Loucy (cell line): ENCODE results near the gene ZFP36.

Experiments used
- H2AFZ ChIP-seq: fragments of 200-600 bp; sonication (generic); 2 replicates; pipeline ENCODE4 v1.6.0; 2016; ENCODE audit warnings: antibody characterized with exemption, mild to moderate bottlenecking, low read length, moderate library complexity
- H3F3A ChIP-seq: fragments of 200-600 bp; 2 replicates; pipeline ENCODE4 v1.6.0; 2016; ENCODE audit warnings: antibody characterized with exemption, low read depth, mild to moderate bottlenecking
- H3K27me3 ChIP-seq: fragments of 200-600 bp; sonication (generic); 2 replicates; pipeline ENCODE4 v1.6.1; 2014; ENCODE audit warnings: low read length, mild to moderate bottlenecking; ENCODE audit not compliant: insufficient read depth, poor library complexity, severe bottlenecking
- H3K36me3 ChIP-seq: fragments of 200-600 bp; sonication (generic); 2 replicates; pipeline ENCODE4 v1.6.1; 2016; ENCODE audit warnings: low read length; ENCODE audit not compliant: insufficient read depth
- H3K4me1 ChIP-seq: fragments of 200-600 bp; sonication (generic); 2 replicates; pipeline ENCODE4 v1.5.1; 2014; ENCODE audit warnings: low read length, mild to moderate bottlenecking; ENCODE audit not compliant: insufficient read depth, poor library complexity, severe bottlenecking
- H3K4me2 ChIP-seq: fragments of 200-600 bp; sonication (generic); 2 replicates; pipeline ENCODE4 v1.6.0; 2014; ENCODE audit warnings: antibody characterized with exemption, low read length, low read depth, mild to moderate bottlenecking; ENCODE audit not compliant: poor library complexity, severe bottlenecking
- H3K4me3 ChIP-seq: fragments of 200-600 bp; sonication (generic); 2 replicates; pipeline ENCODE4 v1.5.1; 2014; ENCODE audit warnings: low read length, mild to moderate bottlenecking, mixed read lengths; ENCODE audit not compliant: poor library complexity, severe bottlenecking
- H3K79me2 ChIP-seq: fragments of 200-600 bp; sonication (generic); 2 replicates; pipeline ENCODE4 v1.6.1; 2014; ENCODE audit warnings: low read length; ENCODE audit not compliant: insufficient read depth
- H3K9ac ChIP-seq: fragments of 200-600 bp; sonication (generic); 2 replicates; pipeline ENCODE4 v1.6.0; 2014; ENCODE audit warnings: mild to moderate bottlenecking, low read depth, low read length, moderate library complexity; ENCODE audit not compliant: poor library complexity, severe bottlenecking
- H3K9me2 ChIP-seq: fragments of 200-600 bp; sonication (generic); replicated peaks from 2 replicates; pipeline ENCODE4 v1.6.1; 2016; ENCODE audit warnings: low read depth, low read length, mixed read lengths
- H3K9me3 ChIP-seq: fragments of 200-600 bp; sonication (generic); 2 replicates; pipeline ENCODE4 v1.6.1; 2014; ENCODE audit warnings: mild to moderate bottlenecking, antibody characterized with exemption, low read length, low read depth; ENCODE audit not compliant: insufficient read depth
- H4K20me1 ChIP-seq: fragments of 200-600 bp; sonication (generic); 2 replicates; pipeline ENCODE4 v1.6.0; 2014; ENCODE audit warnings: antibody characterized with exemption, low read length, mild to moderate bottlenecking; ENCODE audit not compliant: insufficient read depth, poor library complexity, severe bottlenecking
- EZH2phosphoT487 ChIP-seq: fragments of 200-600 bp; IDR thresholded peaks from 2 replicates; pipeline ENCODE4 v1.6.1; 2018; ENCODE audit warnings: antibody characterized with exemption, mild to moderate bottlenecking, moderate library complexity, borderline replicate concordance
- TF ChIP-seq, protein P1 (sequence below): fragments of 200-600 bp; sonication (generic); conservative IDR thresholded peaks from 2 replicates; pipeline ENCODE4 v1.5.1; 2014; ENCODE audit warnings: mild to moderate bottlenecking, antibody characterized with exemption, low read length

ZFP36 gene

DNA sequence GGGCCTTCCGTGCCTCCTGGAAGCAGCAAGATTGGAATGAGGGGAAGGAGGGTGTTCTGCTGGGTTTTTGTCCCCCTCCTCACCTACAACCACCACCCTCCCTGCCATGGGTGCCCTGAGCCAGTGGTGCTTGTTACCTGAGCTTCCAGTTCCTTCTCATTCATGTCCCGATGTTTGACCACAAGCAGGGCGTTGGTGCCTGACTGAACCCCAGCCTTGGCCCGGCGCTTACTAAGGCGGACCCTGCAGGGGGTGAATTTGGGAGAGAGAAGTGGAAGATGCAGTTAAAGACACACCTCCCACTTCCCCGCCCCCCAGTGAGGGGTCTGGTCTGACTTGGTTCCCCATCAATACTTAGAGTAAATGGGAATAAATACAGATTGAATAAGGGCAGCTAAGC is 20.1 kb upstream of the ZFP36 start:
- Histone ChIP-seq H3K9ac (no peak overlapping the region), H3K79me2 (peaks cover 20% of the 10 kb centered on the region), H2AFZ (no peak overlapping the region), H3K9me3 (no peaks in the 10 kb centered on the region), H3K27me3 (no peaks in the 10 kb centered on the region), H3F3A (no peaks in the 10 kb centered on the region), H3K36me3 (peaks cover 47% of the 10 kb centered on the region; the same call in 1 of the 2 replicates), H3K4me2 (no peak overlapping the region), H3K9me2 (no peaks in the 10 kb centered on the region), H3K4me1 (peaks cover 16% of the 10 kb centered on the region), H4K20me1 (peaks cover 10% of the 10 kb centered on the region), H3K4me3 (no peak overlapping the region)
- no peak for TF ChIP-seq EZH2phosphoT487
- TF ChIP-seq, protein P1, sequence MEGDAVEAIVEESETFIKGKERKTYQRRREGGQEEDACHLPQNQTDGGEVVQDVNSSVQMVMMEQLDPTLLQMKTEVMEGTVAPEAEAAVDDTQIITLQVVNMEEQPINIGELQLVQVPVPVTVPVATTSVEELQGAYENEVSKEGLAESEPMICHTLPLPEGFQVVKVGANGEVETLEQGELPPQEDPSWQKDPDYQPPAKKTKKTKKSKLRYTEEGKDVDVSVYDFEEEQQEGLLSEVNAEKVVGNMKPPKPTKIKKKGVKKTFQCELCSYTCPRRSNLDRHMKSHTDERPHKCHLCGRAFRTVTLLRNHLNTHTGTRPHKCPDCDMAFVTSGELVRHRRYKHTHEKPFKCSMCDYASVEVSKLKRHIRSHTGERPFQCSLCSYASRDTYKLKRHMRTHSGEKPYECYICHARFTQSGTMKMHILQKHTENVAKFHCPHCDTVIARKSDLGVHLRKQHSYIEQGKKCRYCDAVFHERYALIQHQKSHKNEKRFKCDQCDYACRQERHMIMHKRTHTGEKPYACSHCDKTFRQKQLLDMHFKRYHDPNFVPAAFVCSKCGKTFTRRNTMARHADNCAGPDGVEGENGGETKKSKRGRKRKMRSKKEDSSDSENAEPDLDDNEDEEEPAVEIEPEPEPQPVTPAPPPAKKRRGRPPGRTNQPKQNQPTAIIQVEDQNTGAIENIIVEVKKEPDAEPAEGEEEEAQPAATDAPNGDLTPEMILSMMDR: no peak

DNA sequence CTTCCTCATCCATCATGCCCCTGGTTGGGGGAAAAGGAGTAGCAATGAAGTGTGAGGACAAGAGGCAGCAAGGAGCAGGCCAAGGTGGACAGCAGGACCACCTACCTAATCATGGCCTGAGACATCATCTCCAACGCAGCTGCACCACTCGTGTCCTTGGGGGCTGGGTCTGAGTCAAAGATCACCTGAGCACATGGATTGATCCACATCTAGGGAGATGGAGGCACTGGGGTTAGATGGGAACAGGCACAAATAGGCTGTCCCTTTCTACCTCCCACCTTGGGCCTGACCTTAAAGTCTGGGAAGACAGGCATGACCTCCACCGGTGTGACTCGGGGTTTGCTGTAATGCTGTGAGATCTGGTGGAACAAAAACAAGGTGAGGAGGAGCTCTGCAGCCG is 18.0 kb upstream of the ZFP36 start:
- no peaks in the 10 kb centered on the region for H3K9me3 ChIP-seq
- no peak overlapping the region for H2AFZ ChIP-seq
- H3K9ac ChIP-seq: peak overlapping the region; percentile 83
- no peaks in the 10 kb centered on the region for H3K9me2 ChIP-seq
- peaks cover 10% of the 10 kb centered on the region for H4K20me1 ChIP-seq
- no peaks in the 10 kb centered on the region for H3K27me3 ChIP-seq
- H3K4me2 ChIP-seq: peak overlapping the region; percentile 91
- H3K79me2 ChIP-seq: peaks cover 37% of the 10 kb centered on the region
- H3K4me3 ChIP-seq: no peak overlapping the region
- TF ChIP-seq EZH2phosphoT487: no peak
- TF ChIP-seq, protein P1: no peak
- H3K4me1 ChIP-seq: peaks cover 25% of the 10 kb centered on the region
- H3K36me3 ChIP-seq: peaks cover 38% of the 10 kb centered on the region; the same call in 1 of the 2 replicates
- no peaks in the 10 kb centered on the region for H3F3A ChIP-seq

DNA sequence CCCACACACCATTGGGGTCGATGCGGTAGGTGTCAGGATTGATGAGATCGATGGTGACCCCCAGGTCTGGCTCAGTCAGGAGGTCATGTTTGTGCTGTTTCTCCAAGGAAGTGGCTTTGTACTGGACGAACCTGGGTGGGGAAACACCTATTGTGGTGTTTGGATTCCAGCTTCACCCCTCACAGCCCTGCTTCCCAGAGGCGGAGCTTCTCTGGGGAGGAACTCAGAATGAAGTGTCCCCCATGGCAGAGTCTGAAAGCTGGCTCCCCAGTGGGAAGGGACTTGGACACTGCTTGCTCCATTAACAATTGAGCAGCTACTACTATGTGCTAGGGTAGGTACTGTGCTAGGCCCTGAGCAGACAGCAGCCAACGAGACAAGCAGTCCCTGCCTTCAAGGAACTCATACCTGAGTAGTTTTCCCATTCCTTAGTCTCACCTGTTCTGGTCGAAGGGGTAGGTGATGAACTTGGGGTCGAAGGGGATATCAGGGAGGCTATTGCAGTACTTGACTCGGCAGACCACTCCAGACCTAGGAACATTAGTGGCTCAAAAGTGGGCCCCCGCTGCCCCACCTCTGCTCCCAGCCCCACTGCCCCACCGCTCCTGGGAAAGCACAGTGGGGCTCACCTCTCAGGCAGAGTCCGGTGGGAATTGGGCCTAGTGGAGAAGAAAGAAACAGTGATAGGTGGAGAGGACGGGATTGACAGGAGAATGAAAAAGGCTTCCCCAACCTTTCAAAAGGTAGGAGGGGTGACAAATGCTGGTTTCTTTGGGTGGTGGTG is 16.8 kb upstream of the ZFP36 start:
- Histone ChIP-seq H3K36me3 (peaks cover 32% of the 10 kb centered on the region; the same call in 1 of the 2 replicates), H3K4me3 (peak overlapping the region; percentile 95)

More for the DNA sequence above, 16.8 kb upstream of the ZFP36 start:
- H3K4me1 ChIP-seq: peaks cover 25% of the 10 kb centered on the region
- no peaks in the 10 kb centered on the region for H3K27me3 ChIP-seq
- H3K9me2 ChIP-seq: no peaks in the 10 kb centered on the region
- peaks cover 10% of the 10 kb centered on the region for H4K20me1 ChIP-seq
- no peak overlapping the region for H2AFZ ChIP-seq
- H3K4me2 ChIP-seq: peak overlapping the region; percentile 91
- TF ChIP-seq, protein P1: no peak
- no peak for TF ChIP-seq EZH2phosphoT487
- H3F3A ChIP-seq: no peaks in the 10 kb centered on the region
- peaks cover 39% of the 10 kb centered on the region for H3K79me2 ChIP-seq
- no peaks in the 10 kb centered on the region for H3K9me3 ChIP-seq
- peak overlapping the region; percentile 83 for H3K9ac ChIP-seq
